Activated T-cell treated with anti-CD3 and anti-CD28 coated beads for 1 hour (primary cell): ENCODE data around the gene MRM3.
"Not testable (repeated sequence)": the region's sequence is repeated elsewhere in the genome, so short reads cannot be mapped to it uniquely, and the experiment has no call there.

Source experiments
- DNase-seq: peaks from one replicate; pipeline ENCODE4 v3.0.0-alpha.2; 2020; ENCODE audit warnings: low read depth

Gene MRM3

GRCh38 chr17:797236-797840 lies 15.2 kb downstream of the MRM3 start:
- no peak for DNase-seq

- no peak for DNase-seq
Observed at GRCh38 chr17:798246-798645, 16.1 kb downstream of the MRM3 start.

GRCh38 chr17:799261-799660 lies 17.1 kb downstream of the MRM3 start:
- no peak for DNase-seq

- no peak for DNase-seq
Observed at GRCh38 chr17:800446-801242, 18.5 kb downstream of the MRM3 start.

GRCh38 chr17:801660-802059 lies 19.5 kb downstream of the MRM3 start:
- DNase-seq, result no peak

- DNase-seq, result no peak
Observed at GRCh38 chr17:802481-802880, 20.3 kb downstream of the MRM3 start.

GRCh38 chr17:802901-803881 lies 21.0 kb downstream of the MRM3 start:
- DNase-seq, result no peak

GRCh38 chr17:804541-805435 lies 22.6 kb downstream of the MRM3 start:
- no peak for DNase-seq

GRCh38 chr17:805886-806285 lies 23.7 kb downstream of the MRM3 start:
- not testable (repeated sequence) for DNase-seq

GRCh38 chr17:806346-806745 lies 24.2 kb downstream of the MRM3 start:
- no peak for DNase-seq

- no peak for DNase-seq
Observed at GRCh38 chr17:806781-807522, 24.8 kb downstream of the MRM3 start.

GRCh38 chr17:807523-808294 lies 25.6 kb downstream of the MRM3 start:
- DNase-seq, result no peak

- DNase-seq, result no peak
Observed at GRCh38 chr17:811051-811784, 29.1 kb downstream of the MRM3 start.

- DNase-seq, result no peak
Observed at GRCh38 chr17:812638-813204, 30.6 kb downstream of the MRM3 start.

GRCh38 chr17:814371-814770 lies 32.2 kb downstream of the MRM3 start:
- no peak for DNase-seq

GRCh38 chr17:819251-819650 lies 37.1 kb downstream of the MRM3 start:
- no peak for DNase-seq

- DNase-seq, result no peak
Observed at GRCh38 chr17:823501-823902, 41.3 kb downstream of the MRM3 start.

GRCh38 chr17:824378-824777 lies 42.2 kb downstream of the MRM3 start:
- DNase-seq, result no peak

GRCh38 chr17:825216-825615 lies 43.1 kb downstream of the MRM3 start:
- DNase-seq, result no peak
